HG02852 (cell line): ENCODE results near the gene MYRFL.

ENCODE experiments used
- ATAC-seq: cut with Tn5 transposase; IDR thresholded peaks from one replicate; pipeline ENCODE4 v1.9.1; 2021; ENCODE audit warnings: mild to moderate bottlenecking, moderate library complexity; ENCODE audit not compliant: unreplicated experiment

The MYRFL gene

GRCh38 chr12:69929125-69929524, 104.1 kb downstream of the MYRFL start:
- ATAC-seq: no peak

- no peak for ATAC-seq
Measured at GRCh38 chr12:69929531-69929930, 104.5 kb downstream of the MYRFL start.

GRCh38 chr12:69931569-69931968, 106.5 kb downstream of the MYRFL start:
- no peak for ATAC-seq

GRCh38 chr12:69932154-69932553, 107.1 kb downstream of the MYRFL start:
- no peak for ATAC-seq

- ATAC-seq: no peak
Measured at GRCh38 chr12:69932676-69933552, 107.9 kb downstream of the MYRFL start.

- ATAC-seq: no peak
Measured at GRCh38 chr12:69934011-69934410, 109.0 kb downstream of the MYRFL start.

GRCh38 chr12:69935651-69936100, 110.6 kb downstream of the MYRFL start:
- no peak for ATAC-seq

- ATAC-seq: no peak
Measured at GRCh38 chr12:69936214-69936731, 111.2 kb downstream of the MYRFL start.

- no peak for ATAC-seq
Measured at GRCh38 chr12:69936766-69937165, 111.7 kb downstream of the MYRFL start.

- ATAC-seq: no peak
Measured at GRCh38 chr12:69947123-69947522, 122.1 kb downstream of the MYRFL start.

- no peak for ATAC-seq
Measured at GRCh38 chr12:69947897-69948296, 122.9 kb downstream of the MYRFL start.

- no peak for ATAC-seq
Measured at GRCh38 chr12:69948851-69949250, 123.8 kb downstream of the MYRFL start.

- ATAC-seq: no peak
Measured at GRCh38 chr12:69949311-69950002, 124.4 kb downstream of the MYRFL start.

GRCh38 chr12:69951108-69951507, 126.1 kb downstream of the MYRFL start:
- ATAC-seq: no peak

GRCh38 chr12:69952890-69953289, 127.9 kb downstream of the MYRFL start:
- ATAC-seq: no peak

GRCh38 chr12:69961246-69961645, 136.2 kb downstream of the MYRFL start:
- ATAC-seq: no peak

- ATAC-seq: no peak
Measured at GRCh38 chr12:69966409-69966808, 141.4 kb downstream of the MYRFL start.

GRCh38 chr12:69966839-69967238, 141.8 kb downstream of the MYRFL start:
- no peak for ATAC-seq

- ATAC-seq: no peak
Measured at GRCh38 chr12:69969011-69969410, 144.0 kb downstream of the MYRFL start.

GRCh38 chr12:69972136-69972535, 147.1 kb downstream of the MYRFL start:
- no peak for ATAC-seq

- no peak for ATAC-seq
Measured at GRCh38 chr12:69978020-69978419, 153.0 kb downstream of the MYRFL start.
